NCI-H1417 (cell line): Measurements from ENCODE around the gene CRAMP1.
"Not testable (repeated sequence)": the region's sequence is repeated elsewhere in the genome, so short reads cannot be mapped to it uniquely, and the experiment has no call there.

ENCODE experiments used
- DNase-seq, 3 experiments: peaks; one replicate each; lab custom pipeline; 2025; lab: John Stamatoyannopoulos, UW

Gene CRAMP1

GRCh38 chr16:1612320-1613111, at the start of gene CRAMP1:
TSS of gene CRAMP1 (plus strand) at chr16:1612360. CDS start at chr16:1614640, 2,280 bp downstream.
- peak in 1 of 3 experiments; percentile 33 for DNase-seq

- DNase-seq = no peak
These were observed 48.4 kb upstream of the CRAMP1 start for GRCh38 chr16:1563786-1564185.

GRCh38 chr16:1564325-1564724, 47.8 kb upstream of the CRAMP1 start:
- DNase-seq = no peak

GRCh38 chr16:1565083-1565805, 46.9 kb upstream of the CRAMP1 start:
- DNase-seq = no peak

- DNase-seq = no peak
These were observed 44.2 kb upstream of the CRAMP1 start for GRCh38 chr16:1567988-1568387.

- no peak for DNase-seq
These were observed 41.0 kb upstream of the CRAMP1 start for GRCh38 chr16:1571012-1571671.

- no peak for DNase-seq
These were observed 39.5 kb upstream of the CRAMP1 start for GRCh38 chr16:1572673-1573072.

GRCh38 chr16:1573301-1573700, 38.9 kb upstream of the CRAMP1 start:
- no peak for DNase-seq

GRCh38 chr16:1575578-1575977, 36.6 kb upstream of the CRAMP1 start:
- no peak for DNase-seq

GRCh38 chr16:1579214-1579613, 32.9 kb upstream of the CRAMP1 start:
- no peak for DNase-seq

GRCh38 chr16:1580256-1580655, 31.9 kb upstream of the CRAMP1 start:
- DNase-seq = no peak

- peak in 1 of 3 experiments; percentile 4 for DNase-seq
These were observed 31.2 kb upstream of the CRAMP1 start for GRCh38 chr16:1580956-1581355.

- DNase-seq = no peak
These were observed 30.4 kb upstream of the CRAMP1 start for GRCh38 chr16:1581804-1582203.

GRCh38 chr16:1583180-1583579, 29.0 kb upstream of the CRAMP1 start:
- no peak for DNase-seq

- peak in 1 of 3 experiments; percentile 62 for DNase-seq
These were observed 27.2 kb upstream of the CRAMP1 start for GRCh38 chr16:1584926-1585484.

- no peak for DNase-seq
These were observed 21.8 kb upstream of the CRAMP1 start for GRCh38 chr16:1590366-1590765.

- DNase-seq = no peak
These were observed 21.0 kb upstream of the CRAMP1 start for GRCh38 chr16:1590930-1591705.

GRCh38 chr16:1592446-1592845, 19.7 kb upstream of the CRAMP1 start:
- DNase-seq = no peak

GRCh38 chr16:1595511-1595910, 16.6 kb upstream of the CRAMP1 start:
- DNase-seq = not testable (repeated sequence)

- no peak for DNase-seq
These were observed 15.6 kb upstream of the CRAMP1 start for GRCh38 chr16:1596516-1596915.

GRCh38 chr16:1597154-1597553, 15.0 kb upstream of the CRAMP1 start:
- DNase-seq = no peak

- DNase-seq = no peak
These were observed 11.1 kb upstream of the CRAMP1 start for GRCh38 chr16:1601031-1601430.
